GM23338 (cell line): Measurements from ENCODE around the gene TMEM151B. TPM values are rescaled to one million over a fixed set of nuclear protein-coding genes. Genes with fewer than 3 reads are reported as not detected.
A peak's percentile ranks its signal among the peaks of the same experiment; 100 is the strongest.

ENCODE experiments used
- ATAC-seq: fragments of 200-7000 bp; cut with Tn5 transposase; 3 replicates; pipeline ENCODE4 v1.9.1; 2020
- DNase-seq: peaks from one replicate; pipeline ENCODE4 v3.0.0-alpha.2; 2015; ENCODE audit warnings: low spot score
- H2AFZ ChIP-seq: fragments of 200-600 bp; sonication (generic); 2 replicates; pipeline ENCODE4 v1.8.0; 2016; ENCODE audit warnings: antibody characterized with exemption, mild to moderate bottlenecking, moderate library complexity
- H3F3A ChIP-seq: fragments of 200-600 bp; sonication (generic); replicated peaks from 2 replicates; pipeline ENCODE4 v1.8.0; 2017; ENCODE audit warnings: antibody characterized with exemption, mixed run types, low read depth
- H3K27ac ChIP-seq: fragments of 200-600 bp; sonication (generic); 2 replicates; pipeline ENCODE4 v1.6.1; 2016; ENCODE audit warnings: low read depth
- H3K27me3 ChIP-seq: fragments of 200-600 bp; sonication (generic); 2 replicates; pipeline ENCODE4 v1.8.0; 2016; ENCODE audit warnings: mild to moderate bottlenecking, mixed run types, moderate library complexity; ENCODE audit not compliant: insufficient read depth
- H3K36me3 ChIP-seq: fragments of 200-600 bp; sonication (generic); 2 replicates; pipeline ENCODE4 v1.8.0; 2016; ENCODE audit warnings: mild to moderate bottlenecking; ENCODE audit not compliant: insufficient read depth
- H3K4me1 ChIP-seq: fragments of 200-600 bp; sonication (generic); 2 replicates; pipeline ENCODE4 v1.8.0; 2016; ENCODE audit warnings: mild to moderate bottlenecking, moderate library complexity; ENCODE audit not compliant: insufficient read depth
- H3K4me2 ChIP-seq: fragments of 200-600 bp; sonication (generic); 2 replicates; pipeline ENCODE4 v1.7.1; 2017; ENCODE audit warnings: mixed run types
- H3K4me3 ChIP-seq: fragments of 200-600 bp; sonication (generic); 2 replicates; pipeline ENCODE4 v1.6.1; 2016; ENCODE audit warnings: mixed run types
- H3K79me2 ChIP-seq: fragments of 200-600 bp; sonication (generic); replicated peaks from 2 replicates; pipeline ENCODE4 v1.8.0; 2017; ENCODE audit warnings: mild to moderate bottlenecking; ENCODE audit not compliant: insufficient read depth
- H3K9me2 ChIP-seq: fragments of 200-600 bp; sonication (generic); 2 replicates; pipeline ENCODE4 v1.8.0; 2017; ENCODE audit not compliant: insufficient read depth
- H4K20me1 ChIP-seq: fragments of 200-600 bp; sonication (generic); replicated peaks from 2 replicates; pipeline ENCODE4 v1.8.0; 2017; ENCODE audit warnings: mild to moderate bottlenecking; ENCODE audit not compliant: insufficient read depth
- H3K27ac Mint-ChIP-seq: 2 replicates; pipeline ENCODE4 v1.8.0; 2020; ENCODE audit warnings: inconsistent platforms, mild to moderate bottlenecking, moderate library complexity, mixed read lengths
- H3K27me3 Mint-ChIP-seq: 3 replicates; pipeline ENCODE4 v1.8.0; 2022; ENCODE audit warnings: low read depth, mild to moderate bottlenecking, moderate library complexity, mixed read lengths, inconsistent platforms; ENCODE audit not compliant: insufficient read depth, poor library complexity
- H3K36me3 Mint-ChIP-seq: 3 replicates; pipeline ENCODE4 v1.8.0; 2021; ENCODE audit warnings: low read depth, mild to moderate bottlenecking, inconsistent platforms, moderate library complexity, mixed read lengths
- H3K4me1 Mint-ChIP-seq: 3 replicates; pipeline ENCODE4 v1.8.0; 2020; ENCODE audit warnings: mild to moderate bottlenecking, inconsistent platforms, mixed read lengths
- H3K4me3 Mint-ChIP-seq: 3 replicates; pipeline ENCODE4 v1.8.0; 2021; ENCODE audit warnings: moderate library complexity, mild to moderate bottlenecking, inconsistent platforms, mixed read lengths
- H3K9me3 Mint-ChIP-seq: 3 replicates; pipeline ENCODE4 v1.8.0; 2020; ENCODE audit warnings: moderate library complexity, mild to moderate bottlenecking, inconsistent platforms, mixed read lengths
- ETS1 ChIP-seq: IDR thresholded peaks from 2 replicates; pipeline ENCODE4 v1.6.1; 2016; ENCODE audit warnings: antibody characterized with exemption
- EZH2 ChIP-seq: fragments of 200-600 bp; sonication (generic); IDR thresholded peaks from one replicate; pipeline ENCODE4 v1.8.0; 2017; ENCODE audit warnings: antibody characterized with exemption, mild to moderate bottlenecking, low read depth; ENCODE audit not compliant: unreplicated experiment
- JUNB ChIP-seq: IDR thresholded peaks from one replicate; pipeline ENCODE4 v1.6.1; 2016; ENCODE audit warnings: antibody characterized with exemption; ENCODE audit not compliant: unreplicated experiment
- POLR2AphosphoS5 ChIP-seq: IDR thresholded peaks from 2 replicates; pipeline ENCODE4 v1.6.1; 2016; ENCODE audit warnings: antibody characterized with exemption, low read depth
- REST ChIP-seq: IDR thresholded peaks from one replicate; pipeline ENCODE4 v1.6.1; 2018; ENCODE audit warnings: antibody characterized with exemption; ENCODE audit not compliant: unreplicated experiment
- ZNF114 ChIP-seq: fragments of 250-450 bp; sonication (Bioruptor Pico); IDR thresholded peaks from 2 replicates; pipeline ENCODE4 v1.5.0; 2020; ENCODE audit warnings: mild to moderate bottlenecking, moderate library complexity
- ZNF331 ChIP-seq: fragments of 250-450 bp; sonication (Bioruptor Pico); IDR thresholded peaks from 2 replicates; pipeline ENCODE4 v1.5.0; 2020; ENCODE audit warnings: low read depth, mild to moderate bottlenecking, moderate library complexity
- ZNF462 ChIP-seq: fragments of 250-450 bp; sonication (Bioruptor Pico); IDR thresholded peaks from 2 replicates; pipeline ENCODE4 v1.5.0; 2020; ENCODE audit warnings: mild to moderate bottlenecking, moderate library complexity
- polyA plus RNA-seq: library from polyadenylated mRNA; unstranded; fragments of >200 nt; fragmentation: Nextera tagmentation; extraction: Ambion mirVana; gene quantifications from 2 replicates; pipeline ENCODE4 v1.2.1, GENCODE V29; 2016
- total RNA-seq: library from RNA; depleted of rRNA; stranded (reverse); fragments of >200 nt; shearing (Covaris generic); gene quantifications from 2 replicates; pipeline ENCODE4 v1.2.3, GENCODE V29; 2014

Gene TMEM151B
- total and polyA plus RNA-seq, 2 experiments from 2014 or later = 0.91 to 14.6 TPM

GRCh38 chr6:44315951-44316350 lies 45.7 kb downstream of the TMEM151B start:
- peaks cover 16% of the 10 kb centered on the region for H3K36me3 Mint-ChIP-seq
- H3K4me3 ChIP-seq = no peak overlapping the region
- peaks cover 6% of the 10 kb centered on the region for H3K27me3 Mint-ChIP-seq
- H3K9me3 Mint-ChIP-seq = no peaks in the 10 kb centered on the region
- no peak overlapping the region for H3K4me3 Mint-ChIP-seq
- TF ChIP-seq ZNF114 (CRISPR knock-in tag) (no peak), ETS1 (no peak), POLR2AphosphoS5 (no peak), JUNB (no peak), EZH2 (no peak), ZNF462 (CRISPR knock-in tag) (no peak), ZNF331 (no peak), REST (no peak)
- H3K79me2 ChIP-seq = peaks cover 10% of the 10 kb centered on the region
- H3K27me3 ChIP-seq = no peaks in the 10 kb centered on the region
- no peak for DNase-seq
- ATAC-seq = no peak
- H3K4me2 ChIP-seq = no peak overlapping the region
- peaks cover 2% of the 10 kb centered on the region for H3K36me3 ChIP-seq
- peak overlapping the region; percentile 66; the same call in 1 of the 2 replicates for H2AFZ ChIP-seq
- H3F3A ChIP-seq = 0 out of 2 replicates have a peak, but pooled peaks cover 4% of the 10 kb centered on the region
- H3K9me2 ChIP-seq = no peaks in the 10 kb centered on the region
- H3K27ac ChIP-seq = no peak overlapping the region
- peaks cover 13% of the 10 kb centered on the region; the same call in 2 of the 3 replicates for H3K4me1 Mint-ChIP-seq
- H3K4me1 ChIP-seq = peaks cover 6% of the 10 kb centered on the region; the same call in 1 of the 2 replicates
- no peak overlapping the region for H3K27ac Mint-ChIP-seq
- no peaks in the 10 kb centered on the region for H4K20me1 ChIP-seq
